Retinal pigment epithelial cell (primary cell): Measurements from ENCODE around the gene PTRHD1.

ENCODE experiments used
- DNase-seq: peaks from one replicate; pipeline ENCODE4 v3.0.0-alpha.2; 2010; ENCODE audit warnings: low read depth
- H3K4me3 ChIP-seq: 2 replicates; pipeline ENCODE4 v1.5.1; 2011; ENCODE audit warnings: mild to moderate bottlenecking, low read length, control low read depth, moderate library complexity
- CTCF ChIP-seq: conservative IDR thresholded peaks from 2 replicates; pipeline ENCODE4 v1.5.1; 2011; ENCODE audit warnings: low read depth, low read length, control low read depth, inconsistent platforms

Gene PTRHD1

GRCh38 chr2:24822049-24822706 lies 29.0 kb upstream of the PTRHD1 start:
- no peak for TF ChIP-seq CTCF
- DNase-seq = no peak
- H3K4me3 ChIP-seq = no peak overlapping the region

GRCh38 chr2:24821433-24821891 lies 28.3 kb upstream of the PTRHD1 start:
- no peak for DNase-seq
- TF ChIP-seq CTCF = no peak
- H3K4me3 ChIP-seq = no peak overlapping the region

- no peak for TF ChIP-seq CTCF
- H3K4me3 ChIP-seq = no peak overlapping the region
- DNase-seq = no peak
Observed at GRCh38 chr2:24820598-24821432, 27.6 kb upstream of the PTRHD1 start.

GRCh38 chr2:24820175-24820513 lies 27.0 kb upstream of the PTRHD1 start:
- no peak for TF ChIP-seq CTCF
- no peak for DNase-seq
- H3K4me3 ChIP-seq = no peak overlapping the region

- TF ChIP-seq CTCF = no peak
- no peak overlapping the region for H3K4me3 ChIP-seq
- DNase-seq = no peak
Observed at GRCh38 chr2:24819442-24820174, 26.4 kb upstream of the PTRHD1 start.

GRCh38 chr2:24818721-24819167 lies 25.6 kb upstream of the PTRHD1 start:
- no peak overlapping the region for H3K4me3 ChIP-seq
- no peak for TF ChIP-seq CTCF
- no peak for DNase-seq
